Activated T-helper 1 cell treated with anti-CD3 and anti-CD28 coated beads, Interleukin-12 subunit alpha, Interleukin-12 subunit beta, Interleukin-2, Interleukin-4 antibody, amounts not matched to agents 30 ng/mL and 10 ng/mL and 1 ng/mL, durations not matched to agents 14 hours and 24 hours and 36 hours (primary cell): Measurements from ENCODE around the gene KPNB1. TPM values are rescaled to one million over a fixed set of nuclear protein-coding genes. Genes with fewer than 3 reads are reported as not detected.

Experiments used
- DNase-seq: peaks from one replicate; pipeline ENCODE4 v3.0.0; 2021; ENCODE audit warnings: low spot score
- H3K27ac Mint-ChIP-seq: one replicate; pipeline ENCODE4 v1.8.0; 2021; ENCODE audit warnings: mild to moderate bottlenecking, mixed read lengths
- H3K27me3 Mint-ChIP-seq: one replicate; pipeline ENCODE4 v1.8.0; 2022; ENCODE audit warnings: mild to moderate bottlenecking, moderate library complexity, mixed read lengths; ENCODE audit not compliant: insufficient read depth
- H3K36me3 Mint-ChIP-seq: one replicate; pipeline ENCODE4 v1.8.0; 2021; ENCODE audit warnings: low read depth, mixed read lengths
- H3K4me1 Mint-ChIP-seq: one replicate; pipeline ENCODE4 v1.8.0; 2021; ENCODE audit warnings: low read depth, mixed read lengths
- H3K4me3 Mint-ChIP-seq: one replicate; pipeline ENCODE4 v1.8.0; 2021; ENCODE audit warnings: mild to moderate bottlenecking, moderate library complexity, mixed read lengths
- H3K9me3 Mint-ChIP-seq: one replicate; pipeline ENCODE4 v1.8.0; 2021; ENCODE audit warnings: mixed read lengths
- intact Hi-C: fragments of 100-400 bp; cut with micrococcal nuclease; formaldehyde crosslinking; loops from one replicate; pipeline ENCODE4 v1.15.1; 2024
- total RNA-seq: library from RNA; stranded (reverse); gene quantifications from 2 replicates; pipeline ENCODE4 v1.2.3, GENCODE V29; 2022

The KPNB1 gene
- total RNA-seq = 718 and 719 TPM in 2 replicates

DNA sequence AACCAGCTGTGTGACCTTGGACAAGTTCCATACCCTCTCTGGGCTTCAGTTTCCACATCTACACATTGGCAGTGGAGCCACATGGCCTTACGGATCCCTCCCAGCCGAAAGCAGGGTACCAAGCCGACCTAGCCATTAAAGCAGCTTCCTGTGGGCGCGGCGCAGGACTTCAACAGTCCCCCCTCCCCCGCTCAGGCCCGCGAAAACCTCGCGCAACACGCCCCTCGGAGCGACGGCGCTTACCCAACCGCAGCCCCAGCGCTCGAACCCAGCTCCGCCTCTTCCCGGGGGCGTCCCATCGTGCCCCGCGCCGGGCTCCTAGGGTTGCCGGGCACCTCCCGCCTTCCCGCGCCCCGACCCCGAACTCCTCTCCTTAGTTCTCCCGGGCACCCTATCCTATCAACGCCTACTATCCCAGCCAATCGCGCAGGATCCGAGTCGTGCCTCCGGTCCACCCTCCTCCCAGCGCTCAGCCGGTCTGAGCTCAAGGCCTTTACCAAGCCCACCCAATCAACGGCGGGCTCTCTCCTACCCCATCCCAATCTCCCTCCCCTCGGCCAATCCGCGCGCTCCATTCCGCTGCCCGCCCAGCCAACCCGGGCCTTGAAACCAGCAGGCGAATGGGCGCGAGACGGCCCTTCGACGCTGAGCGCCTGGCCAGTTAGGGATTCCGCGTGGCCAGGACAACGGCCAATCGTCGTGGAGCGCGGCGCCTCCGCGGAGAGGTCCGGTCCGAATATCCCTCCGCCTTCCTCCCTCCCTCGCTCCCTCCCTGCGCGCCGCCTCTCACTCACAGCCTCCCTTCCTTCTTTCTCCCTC is at the start of gene KPNB1:
Gene KPNB1, plus strand, starts transcription at position 767 of the 819 bp plus-strand sequence. CDS start 326 bp downstream, outside the sequence.
- no peaks in the 10 kb centered on the region for H3K27me3 Mint-ChIP-seq
- peaks cover 36% of the 10 kb centered on the region for H3K36me3 Mint-ChIP-seq
- H3K9me3 Mint-ChIP-seq = no peaks in the 10 kb centered on the region

DNA sequence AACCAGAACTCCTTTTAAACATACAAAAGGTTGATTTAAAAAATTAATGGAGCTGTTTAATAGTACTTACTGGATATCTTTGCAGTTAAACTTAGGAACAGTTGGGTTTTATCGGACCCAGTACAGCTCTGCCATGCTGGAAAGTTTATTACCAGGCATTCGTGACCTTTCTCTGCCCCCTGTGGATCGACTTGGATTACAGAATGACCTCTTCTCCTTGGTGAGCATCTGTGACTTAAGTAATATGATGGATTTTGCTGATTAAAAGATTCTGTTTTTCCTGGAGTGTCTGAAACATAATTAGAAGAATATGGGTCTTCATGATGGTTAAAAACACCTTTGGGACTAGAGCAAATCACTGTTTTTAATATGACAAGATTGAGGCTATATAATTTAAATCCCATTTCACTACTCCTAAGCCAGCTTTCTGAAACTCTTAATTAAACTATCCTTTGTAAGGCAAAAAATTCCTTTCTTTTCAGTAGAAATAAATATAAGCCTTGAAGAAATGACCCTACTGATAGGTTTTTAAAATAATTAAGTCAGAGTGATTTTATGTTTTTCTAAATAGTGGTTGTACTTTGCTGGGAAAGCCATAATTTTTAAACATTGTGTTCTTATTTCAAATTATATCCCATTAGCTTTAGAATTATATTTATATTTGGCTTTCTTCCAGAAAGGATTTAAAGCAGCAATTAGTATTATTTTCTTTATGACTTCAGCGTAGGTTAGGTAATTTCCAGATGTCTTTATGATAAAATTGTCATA is 45.7 kb upstream of the KPNB1 start:
- Mint-ChIP-seq H3K4me3 (no peak overlapping the region), H3K27ac (no peak overlapping the region), H3K27me3 (no peaks in the 10 kb centered on the region), H3K9me3 (no peaks in the 10 kb centered on the region), H3K36me3 (peaks cover 36% of the 10 kb centered on the region), H3K4me1 (no peaks in the 10 kb centered on the region)
- intact Hi-C loops = no loop called here
- DNase-seq = no peak

More for the DNA sequence above, at the start of gene KPNB1:
- H3K27ac Mint-ChIP-seq = peak within 1 kb of the TSS; percentile 96
- intact Hi-C loops = loop anchor here (1.0 to 10.0 kb wide), 5 partner anchors 11 to 1185 kb away; partner anchors contain the start of genes CALCOCO2, CDK5RAP3 and NFE2L1
- peaks cover 33% of the 10 kb centered on the region for H3K4me1 Mint-ChIP-seq
- DNase-seq = peak; percentile 98
- peak within 1 kb of the TSS; percentile 98 for H3K4me3 Mint-ChIP-seq

DNA sequence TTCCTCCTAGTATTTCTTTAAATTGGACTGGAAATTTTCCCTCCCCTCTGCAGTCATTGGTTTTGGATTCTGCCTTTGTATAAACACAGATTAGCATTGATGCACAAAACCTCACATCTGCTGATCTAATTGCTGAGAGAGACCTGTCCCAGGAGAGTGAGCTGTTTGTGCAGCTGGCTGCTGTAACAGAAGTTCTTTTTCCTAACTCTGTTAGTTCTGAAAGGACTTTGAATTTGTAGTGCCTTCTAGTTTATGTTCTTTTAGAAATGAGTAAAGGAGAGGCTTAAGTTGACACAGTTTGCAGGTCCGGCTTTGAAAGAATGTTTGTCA is 45.2 kb upstream of the KPNB1 start:
- Mint-ChIP-seq H3K4me3 (no peak overlapping the region), H3K9me3 (no peaks in the 10 kb centered on the region), H3K36me3 (peaks cover 32% of the 10 kb centered on the region), H3K27me3 (no peaks in the 10 kb centered on the region), H3K4me1 (no peaks in the 10 kb centered on the region), H3K27ac (no peak overlapping the region)
- intact Hi-C loops = no loop called here
- no peak for DNase-seq

DNA sequence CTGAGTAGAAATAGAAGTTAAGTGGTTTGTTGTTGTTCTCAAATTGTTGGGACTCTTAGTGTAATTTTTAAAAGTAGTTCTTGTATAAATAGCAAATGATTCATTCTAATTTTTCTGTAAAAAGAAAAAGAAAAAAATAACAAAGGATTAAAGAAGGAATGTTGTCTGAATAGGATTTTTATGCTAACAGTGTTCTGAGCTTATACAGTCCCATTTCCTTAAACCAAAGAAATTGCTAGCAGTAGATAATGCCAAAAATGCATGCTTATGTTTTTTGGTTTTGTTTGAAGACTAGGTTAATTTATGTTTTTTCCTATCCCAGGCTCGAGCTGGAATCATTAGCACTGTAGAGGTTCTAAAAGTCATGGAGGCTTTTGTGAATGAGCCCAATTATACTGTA is 44.7 kb upstream of the KPNB1 start:
- Mint-ChIP-seq H3K27me3 (no peaks in the 10 kb centered on the region), H3K9me3 (no peaks in the 10 kb centered on the region), H3K4me1 (peaks cover 4% of the 10 kb centered on the region), H3K27ac (no peak overlapping the region), H3K4me3 (no peak overlapping the region), H3K36me3 (peaks cover 33% of the 10 kb centered on the region)
- DNase-seq = no peak
- intact Hi-C loops = no loop called here

DNA sequence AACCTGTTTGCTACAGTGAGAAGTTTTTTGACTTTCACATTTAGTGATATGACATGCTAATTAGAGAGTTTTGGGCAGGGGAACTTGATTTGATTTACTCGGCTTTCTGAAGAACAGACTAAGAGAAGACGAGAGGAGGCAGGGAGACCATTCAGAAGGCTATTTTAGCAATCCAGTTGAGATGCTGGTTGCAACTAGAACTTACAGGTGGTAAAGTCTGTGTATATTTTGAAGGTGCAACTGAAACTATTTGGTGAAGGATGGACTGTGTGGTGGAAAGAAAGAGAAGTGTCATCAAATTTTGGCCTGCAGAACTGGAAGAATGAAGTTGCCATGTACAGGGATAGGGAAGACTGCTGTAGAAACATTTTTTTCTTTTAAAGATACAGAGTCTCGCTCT is 42.2 kb upstream of the KPNB1 start:
- Mint-ChIP-seq H3K27me3 (no peaks in the 10 kb centered on the region), H3K27ac (peak overlapping the region; percentile 3), H3K4me3 (no peak overlapping the region), H3K36me3 (peaks cover 28% of the 10 kb centered on the region), H3K9me3 (no peaks in the 10 kb centered on the region), H3K4me1 (peaks cover 10% of the 10 kb centered on the region)
- DNase-seq = no peak
- intact Hi-C loops = no loop called here

DNA sequence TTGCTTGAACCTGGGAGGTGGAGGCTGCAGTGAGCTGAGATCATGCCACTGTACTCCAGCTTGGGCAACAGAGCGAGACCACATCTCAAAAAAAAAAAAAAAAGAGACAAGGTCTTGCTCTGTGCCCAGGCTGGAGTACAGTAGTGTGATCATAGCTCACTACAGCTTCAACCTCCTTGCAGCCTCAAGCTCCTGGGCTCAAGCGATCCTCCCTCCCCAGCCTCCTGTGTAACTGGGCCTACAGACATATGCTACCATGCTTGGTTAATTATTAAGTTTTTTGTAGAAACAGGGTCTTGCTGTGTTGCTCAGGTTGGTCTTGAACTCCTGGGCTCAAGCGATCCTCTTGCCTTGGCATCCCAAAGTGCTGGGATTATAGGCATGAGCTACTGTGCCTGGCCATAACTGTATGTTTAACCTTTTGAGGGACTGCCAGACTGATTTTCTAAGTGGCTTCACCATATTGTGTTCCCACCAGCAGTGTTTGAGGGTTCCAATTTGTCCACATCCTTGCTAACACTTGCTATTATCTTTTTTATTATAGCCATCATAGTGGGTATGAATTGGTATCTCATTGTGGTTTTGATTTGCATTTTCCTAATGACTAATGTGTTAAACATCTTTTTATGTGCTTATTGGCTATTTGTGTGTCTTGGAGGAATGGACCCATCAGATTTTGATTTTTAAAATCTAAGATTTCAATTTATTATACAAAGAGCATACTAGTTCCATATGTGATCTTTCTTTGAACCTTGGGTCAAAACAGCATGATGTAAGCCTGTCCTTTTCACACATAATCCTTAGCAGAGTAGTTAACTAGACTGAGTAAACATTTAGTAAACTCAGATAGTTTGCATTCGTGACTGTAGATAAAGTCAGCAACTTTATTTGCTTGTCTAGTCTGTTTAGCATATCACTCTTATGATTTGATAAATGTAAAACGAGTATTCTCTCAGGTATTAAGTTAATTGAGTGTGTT is 38.1 kb upstream of the KPNB1 start:
- no peaks in the 10 kb centered on the region for H3K27me3 Mint-ChIP-seq
- no peak for DNase-seq
- no peak overlapping the region for H3K27ac Mint-ChIP-seq
- peaks cover 17% of the 10 kb centered on the region for H3K4me1 Mint-ChIP-seq
- H3K9me3 Mint-ChIP-seq = no peaks in the 10 kb centered on the region
- peaks cover 22% of the 10 kb centered on the region for H3K36me3 Mint-ChIP-seq
- H3K4me3 Mint-ChIP-seq = no peak overlapping the region
- intact Hi-C loops = no loop called here

DNA sequence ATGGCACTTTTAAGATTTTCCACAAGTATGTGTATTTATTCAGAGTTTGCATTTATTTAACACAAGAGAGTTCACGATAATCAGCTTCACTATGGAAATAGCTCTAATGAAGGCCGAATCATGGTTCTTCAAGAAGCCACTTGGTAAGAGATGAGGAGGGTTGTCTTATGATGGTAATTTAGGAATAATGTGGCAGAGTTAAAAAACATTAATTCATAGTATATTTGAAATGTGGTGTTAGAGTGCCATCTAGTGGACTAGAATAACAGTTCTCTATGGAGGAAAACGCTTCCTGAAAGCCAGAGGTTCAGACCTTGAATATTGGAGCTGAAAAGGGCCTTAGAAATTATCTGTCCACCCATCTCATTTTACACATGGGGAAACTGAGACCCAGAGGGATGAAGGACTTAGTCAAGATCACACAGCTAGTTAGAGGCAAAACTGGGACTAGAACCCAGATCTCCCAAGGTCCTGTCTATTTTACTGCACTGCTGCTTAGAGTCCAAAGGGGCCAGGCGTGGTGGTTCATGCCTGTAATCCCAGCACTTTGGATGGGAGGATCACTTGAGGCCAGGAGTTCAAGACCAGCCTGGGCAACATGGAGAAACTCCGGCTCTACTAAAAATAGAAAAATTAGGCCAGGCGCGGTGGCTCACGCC is 33.8 kb upstream of the KPNB1 start:
- no peak for DNase-seq
- intact Hi-C loops = loop anchor here (1.0 to 5.0 kb wide), 3 partner anchors 114 to 387 kb away; no protein-coding TSS in a partner anchor
- Mint-ChIP-seq H3K27me3 (no peaks in the 10 kb centered on the region), H3K27ac (no peak overlapping the region), H3K4me3 (no peak overlapping the region), H3K9me3 (no peaks in the 10 kb centered on the region), H3K4me1 (peaks cover 27% of the 10 kb centered on the region), H3K36me3 (peaks cover 29% of the 10 kb centered on the region)

DNA sequence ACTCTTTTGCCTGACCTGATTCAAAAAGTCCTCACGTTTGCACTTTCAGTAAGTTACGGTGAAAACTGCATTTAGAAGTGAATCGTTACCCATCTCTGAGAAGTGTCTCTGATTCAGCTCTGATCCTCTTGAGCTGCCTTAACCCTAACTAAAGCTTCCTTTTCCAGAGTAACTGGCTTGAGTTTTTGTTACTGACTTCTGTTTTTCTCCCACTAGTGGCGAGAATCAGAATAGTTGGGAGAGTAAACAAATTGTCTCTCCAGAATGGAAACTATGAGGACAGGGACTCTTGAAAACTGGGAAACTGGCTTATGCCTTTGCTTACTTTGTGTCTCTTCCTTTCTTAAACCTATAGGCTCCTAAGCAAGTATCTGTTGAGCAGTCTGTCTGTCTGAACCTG is 31.3 kb upstream of the KPNB1 start:
- Mint-ChIP-seq H3K4me3 (no peak overlapping the region), H3K36me3 (peaks cover 36% of the 10 kb centered on the region), H3K9me3 (no peaks in the 10 kb centered on the region), H3K27ac (no peak overlapping the region), H3K27me3 (no peaks in the 10 kb centered on the region), H3K4me1 (peaks cover 33% of the 10 kb centered on the region)
- DNase-seq = no peak
- intact Hi-C loops = loop anchor here (5.0 kb wide), 2 partner anchors 116 to 301 kb away; no protein-coding TSS in a partner anchor

DNA sequence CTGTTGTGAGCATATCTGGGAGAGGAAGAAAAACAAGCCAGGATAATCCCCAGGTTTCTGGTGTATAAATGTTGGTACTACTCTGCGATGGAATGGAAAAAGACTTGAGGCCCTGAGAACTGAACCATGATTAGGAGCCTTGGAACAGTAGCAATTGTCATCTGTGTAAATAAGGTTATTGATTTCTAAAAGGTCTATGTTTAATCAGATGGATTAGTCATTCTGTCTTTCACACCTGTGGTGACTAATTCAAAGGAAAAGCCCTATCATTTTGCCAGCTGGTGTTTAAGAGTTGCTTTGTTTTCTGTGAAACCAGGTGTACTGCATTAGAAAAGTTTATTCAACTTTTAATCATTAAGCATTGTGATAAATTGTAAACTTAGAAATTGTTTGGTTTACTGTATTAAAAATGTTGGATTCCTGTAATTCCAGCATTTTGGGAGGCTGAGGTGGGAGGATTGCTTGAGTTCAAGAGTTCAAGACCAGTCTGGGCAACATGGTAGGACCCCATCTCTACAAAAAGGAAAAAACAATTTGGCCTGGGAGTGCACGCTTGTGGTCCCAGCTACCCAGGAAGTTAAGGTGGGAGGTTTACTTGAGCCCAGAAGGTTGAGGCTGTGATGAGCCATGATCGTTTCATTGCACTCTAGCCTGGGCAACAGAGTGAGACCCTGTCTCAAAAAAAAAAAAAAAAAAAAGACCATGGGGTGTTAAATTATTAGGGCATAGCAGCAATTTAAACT is 29.0 kb upstream of the KPNB1 start:
- Mint-ChIP-seq H3K9me3 (no peaks in the 10 kb centered on the region), H3K27ac (peak overlapping the region; percentile 82), H3K36me3 (peaks cover 44% of the 10 kb centered on the region), H3K27me3 (no peaks in the 10 kb centered on the region), H3K4me3 (no peak overlapping the region), H3K4me1 (peaks cover 31% of the 10 kb centered on the region)
- intact Hi-C loops = loop anchor here (1.0 kb wide), 1 partner anchor 28 kb away; no protein-coding TSS in a partner anchor
- DNase-seq = no peak

DNA sequence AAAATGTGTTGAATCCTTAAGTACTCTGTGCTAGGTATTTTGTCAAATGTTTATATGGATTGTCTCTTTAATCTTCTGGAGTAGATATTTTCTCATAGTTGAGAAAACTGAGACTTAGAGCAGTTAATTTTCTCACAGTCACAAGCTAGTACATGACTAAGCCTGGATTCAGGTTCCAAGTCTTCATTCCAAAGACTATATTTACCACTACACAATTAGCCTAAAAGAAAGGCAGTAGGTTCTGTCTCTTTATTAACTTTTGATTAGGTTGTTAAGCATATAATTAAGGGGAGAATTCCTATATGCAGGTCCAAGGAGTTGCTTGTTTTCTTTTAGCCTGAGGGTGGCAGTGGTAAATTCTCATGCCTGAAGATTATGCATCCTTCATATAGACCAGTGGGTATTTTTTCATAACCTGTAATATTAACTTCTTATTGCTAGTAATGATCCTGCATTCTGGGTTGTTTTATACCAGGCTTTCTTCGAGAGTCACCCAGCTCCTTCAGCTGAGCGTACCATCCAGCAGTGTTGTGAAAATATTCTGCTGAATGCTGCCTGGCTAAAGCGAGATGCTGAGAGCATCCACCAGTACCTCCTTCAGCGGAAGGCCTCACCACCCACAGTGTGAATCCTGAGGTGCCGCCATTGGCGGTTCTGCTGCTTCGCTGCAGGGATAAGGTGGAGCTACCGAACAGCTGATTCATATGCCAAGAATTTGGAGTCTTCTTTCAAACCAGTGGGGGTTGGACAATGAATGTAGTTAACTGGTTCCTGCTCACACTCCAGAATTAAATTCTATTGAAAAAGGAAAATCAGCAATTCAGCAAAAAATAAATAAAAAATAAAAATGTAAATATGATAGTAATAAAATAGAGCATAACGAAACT is 28.2 kb upstream of the KPNB1 start:
- Mint-ChIP-seq H3K4me3 (no peak overlapping the region), H3K27me3 (no peaks in the 10 kb centered on the region), H3K4me1 (peaks cover 26% of the 10 kb centered on the region), H3K36me3 (peaks cover 40% of the 10 kb centered on the region), H3K27ac (peak overlapping the region; percentile 82), H3K9me3 (no peaks in the 10 kb centered on the region)
- no peak for DNase-seq
- intact Hi-C loops = no loop called here

DNA sequence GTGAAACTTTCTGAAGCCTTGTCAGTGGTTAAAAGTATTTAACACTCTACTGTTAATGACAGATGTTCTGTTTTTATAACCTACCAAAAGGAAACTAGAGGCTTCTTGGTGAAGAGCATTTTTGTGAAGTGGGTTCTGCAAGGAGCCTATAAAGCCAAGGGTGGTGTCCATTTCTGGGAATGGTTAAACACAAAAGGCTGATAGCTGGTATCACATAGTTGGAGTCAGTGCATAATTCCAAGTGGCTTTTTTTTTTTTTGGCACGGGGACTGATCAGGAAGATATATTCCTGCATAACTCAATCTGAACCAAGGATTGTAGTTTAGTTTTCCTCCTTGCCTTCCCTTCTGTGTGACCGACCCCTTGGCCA is 27.6 kb upstream of the KPNB1 start:
- Mint-ChIP-seq H3K4me1 (peaks cover 26% of the 10 kb centered on the region), H3K9me3 (no peaks in the 10 kb centered on the region), H3K27ac (no peak overlapping the region), H3K27me3 (no peaks in the 10 kb centered on the region), H3K4me3 (no peak overlapping the region), H3K36me3 (peaks cover 40% of the 10 kb centered on the region)
- intact Hi-C loops = no loop called here
- DNase-seq = no peak
